Loucy (cell line): ENCODE data around the gene COG1.
"Not testable (repeated sequence)": the region's sequence is repeated elsewhere in the genome, so short reads cannot be mapped to it uniquely, and the experiment has no call there.

Experiments
- H2AFZ ChIP-seq: fragments of 200-600 bp; sonication (generic); 2 replicates; pipeline ENCODE4 v1.6.0; 2016; ENCODE audit warnings: antibody characterized with exemption, mild to moderate bottlenecking, low read length, moderate library complexity
- H3F3A ChIP-seq: fragments of 200-600 bp; 2 replicates; pipeline ENCODE4 v1.6.0; 2016; ENCODE audit warnings: antibody characterized with exemption, low read depth, mild to moderate bottlenecking
- H3K27me3 ChIP-seq: fragments of 200-600 bp; sonication (generic); 2 replicates; pipeline ENCODE4 v1.6.1; 2014; ENCODE audit warnings: low read length, mild to moderate bottlenecking; ENCODE audit not compliant: insufficient read depth, poor library complexity, severe bottlenecking
- H3K36me3 ChIP-seq: fragments of 200-600 bp; sonication (generic); 2 replicates; pipeline ENCODE4 v1.6.1; 2016; ENCODE audit warnings: low read length; ENCODE audit not compliant: insufficient read depth
- H3K4me1 ChIP-seq: fragments of 200-600 bp; sonication (generic); 2 replicates; pipeline ENCODE4 v1.5.1; 2014; ENCODE audit warnings: low read length, mild to moderate bottlenecking; ENCODE audit not compliant: insufficient read depth, poor library complexity, severe bottlenecking
- H3K4me2 ChIP-seq: fragments of 200-600 bp; sonication (generic); 2 replicates; pipeline ENCODE4 v1.6.0; 2014; ENCODE audit warnings: antibody characterized with exemption, low read length, low read depth, mild to moderate bottlenecking; ENCODE audit not compliant: poor library complexity, severe bottlenecking
- H3K4me3 ChIP-seq: fragments of 200-600 bp; sonication (generic); 2 replicates; pipeline ENCODE4 v1.5.1; 2014; ENCODE audit warnings: low read length, mild to moderate bottlenecking, mixed read lengths; ENCODE audit not compliant: poor library complexity, severe bottlenecking
- H3K79me2 ChIP-seq: fragments of 200-600 bp; sonication (generic); 2 replicates; pipeline ENCODE4 v1.6.1; 2014; ENCODE audit warnings: low read length; ENCODE audit not compliant: insufficient read depth
- H3K9ac ChIP-seq: fragments of 200-600 bp; sonication (generic); 2 replicates; pipeline ENCODE4 v1.6.0; 2014; ENCODE audit warnings: mild to moderate bottlenecking, low read depth, low read length, moderate library complexity; ENCODE audit not compliant: poor library complexity, severe bottlenecking
- H3K9me2 ChIP-seq: fragments of 200-600 bp; sonication (generic); replicated peaks from 2 replicates; pipeline ENCODE4 v1.6.1; 2016; ENCODE audit warnings: low read depth, low read length, mixed read lengths
- H3K9me3 ChIP-seq: fragments of 200-600 bp; sonication (generic); 2 replicates; pipeline ENCODE4 v1.6.1; 2014; ENCODE audit warnings: mild to moderate bottlenecking, antibody characterized with exemption, low read length, low read depth; ENCODE audit not compliant: insufficient read depth
- H4K20me1 ChIP-seq: fragments of 200-600 bp; sonication (generic); 2 replicates; pipeline ENCODE4 v1.6.0; 2014; ENCODE audit warnings: antibody characterized with exemption, low read length, mild to moderate bottlenecking; ENCODE audit not compliant: insufficient read depth, poor library complexity, severe bottlenecking
- CTCF ChIP-seq: fragments of 200-600 bp; sonication (generic); conservative IDR thresholded peaks from 2 replicates; pipeline ENCODE4 v1.5.1; 2014; ENCODE audit warnings: mild to moderate bottlenecking, antibody characterized with exemption, low read length
- EZH2phosphoT487 ChIP-seq: fragments of 200-600 bp; IDR thresholded peaks from 2 replicates; pipeline ENCODE4 v1.6.1; 2018; ENCODE audit warnings: antibody characterized with exemption, mild to moderate bottlenecking, moderate library complexity, borderline replicate concordance

The COG1 gene

GRCh38 chr17:73148540-73149334 is 44.1 kb upstream of the COG1 start:
- no peak for TF ChIP-seq CTCF
- TF ChIP-seq EZH2phosphoT487: no peak
- Histone ChIP-seq H3K4me1 (peaks cover 3% of the 10 kb centered on the region), H3K4me3 (no peak overlapping the region), H2AFZ (no peak overlapping the region), H3K9me2 (no peaks in the 10 kb centered on the region), H4K20me1 (no peaks in the 10 kb centered on the region), H3K79me2 (no peaks in the 10 kb centered on the region), H3K4me2 (no peak overlapping the region), H3K9me3 (peaks cover 21% of the 10 kb centered on the region; the same call in 1 of the 2 replicates), H3F3A (no peaks in the 10 kb centered on the region), H3K27me3 (no peaks in the 10 kb centered on the region), H3K36me3 (no peaks in the 10 kb centered on the region), H3K9ac (no peak overlapping the region)

GRCh38 chr17:73150622-73151300 is 42.1 kb upstream of the COG1 start:
- H3F3A ChIP-seq, H3K9me2 ChIP-seq, H3K9me3 ChIP-seq, H3K4me2 ChIP-seq, H4K20me1 ChIP-seq, H3K79me2 ChIP-seq, H3K4me1 ChIP-seq, H2AFZ ChIP-seq, H3K36me3 ChIP-seq, H3K4me3 ChIP-seq, H3K27me3 ChIP-seq, H3K9ac ChIP-seq: not testable (repeated sequence)

- Histone ChIP-seq H3K4me2 (no peak overlapping the region), H3K4me3 (no peak overlapping the region), H2AFZ (no peak overlapping the region), H3K9ac (no peak overlapping the region), H3K36me3 (no peaks in the 10 kb centered on the region), H3K4me1 (peaks cover 3% of the 10 kb centered on the region), H4K20me1 (no peaks in the 10 kb centered on the region), H3K9me2 (no peaks in the 10 kb centered on the region), H3K79me2 (no peaks in the 10 kb centered on the region), H3K27me3 (no peaks in the 10 kb centered on the region), H3K9me3 (no peaks in the 10 kb centered on the region), H3F3A (no peaks in the 10 kb centered on the region)
- TF ChIP-seq CTCF: no peak
- TF ChIP-seq EZH2phosphoT487: no peak
Measured at GRCh38 chr17:73151916-73152632, 40.8 kb upstream of the COG1 start.
